Fibroblast of the conjunctiva (primary cell): ENCODE results near the gene ADAM23.
"Not testable (repeated sequence)": the region's sequence is repeated elsewhere in the genome, so short reads cannot be mapped to it uniquely, and the experiment has no call there.

Experiments used
- DNase-seq: peaks from one replicate; pipeline ENCODE4 v3.0.0-alpha.2; 2010; ENCODE audit warnings: low read depth

ADAM23 gene, protein sequence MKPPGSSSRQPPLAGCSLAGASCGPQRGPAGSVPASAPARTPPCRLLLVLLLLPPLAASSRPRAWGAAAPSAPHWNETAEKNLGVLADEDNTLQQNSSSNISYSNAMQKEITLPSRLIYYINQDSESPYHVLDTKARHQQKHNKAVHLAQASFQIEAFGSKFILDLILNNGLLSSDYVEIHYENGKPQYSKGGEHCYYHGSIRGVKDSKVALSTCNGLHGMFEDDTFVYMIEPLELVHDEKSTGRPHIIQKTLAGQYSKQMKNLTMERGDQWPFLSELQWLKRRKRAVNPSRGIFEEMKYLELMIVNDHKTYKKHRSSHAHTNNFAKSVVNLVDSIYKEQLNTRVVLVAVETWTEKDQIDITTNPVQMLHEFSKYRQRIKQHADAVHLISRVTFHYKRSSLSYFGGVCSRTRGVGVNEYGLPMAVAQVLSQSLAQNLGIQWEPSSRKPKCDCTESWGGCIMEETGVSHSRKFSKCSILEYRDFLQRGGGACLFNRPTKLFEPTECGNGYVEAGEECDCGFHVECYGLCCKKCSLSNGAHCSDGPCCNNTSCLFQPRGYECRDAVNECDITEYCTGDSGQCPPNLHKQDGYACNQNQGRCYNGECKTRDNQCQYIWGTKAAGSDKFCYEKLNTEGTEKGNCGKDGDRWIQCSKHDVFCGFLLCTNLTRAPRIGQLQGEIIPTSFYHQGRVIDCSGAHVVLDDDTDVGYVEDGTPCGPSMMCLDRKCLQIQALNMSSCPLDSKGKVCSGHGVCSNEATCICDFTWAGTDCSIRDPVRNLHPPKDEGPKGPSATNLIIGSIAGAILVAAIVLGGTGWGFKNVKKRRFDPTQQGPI

DNA sequence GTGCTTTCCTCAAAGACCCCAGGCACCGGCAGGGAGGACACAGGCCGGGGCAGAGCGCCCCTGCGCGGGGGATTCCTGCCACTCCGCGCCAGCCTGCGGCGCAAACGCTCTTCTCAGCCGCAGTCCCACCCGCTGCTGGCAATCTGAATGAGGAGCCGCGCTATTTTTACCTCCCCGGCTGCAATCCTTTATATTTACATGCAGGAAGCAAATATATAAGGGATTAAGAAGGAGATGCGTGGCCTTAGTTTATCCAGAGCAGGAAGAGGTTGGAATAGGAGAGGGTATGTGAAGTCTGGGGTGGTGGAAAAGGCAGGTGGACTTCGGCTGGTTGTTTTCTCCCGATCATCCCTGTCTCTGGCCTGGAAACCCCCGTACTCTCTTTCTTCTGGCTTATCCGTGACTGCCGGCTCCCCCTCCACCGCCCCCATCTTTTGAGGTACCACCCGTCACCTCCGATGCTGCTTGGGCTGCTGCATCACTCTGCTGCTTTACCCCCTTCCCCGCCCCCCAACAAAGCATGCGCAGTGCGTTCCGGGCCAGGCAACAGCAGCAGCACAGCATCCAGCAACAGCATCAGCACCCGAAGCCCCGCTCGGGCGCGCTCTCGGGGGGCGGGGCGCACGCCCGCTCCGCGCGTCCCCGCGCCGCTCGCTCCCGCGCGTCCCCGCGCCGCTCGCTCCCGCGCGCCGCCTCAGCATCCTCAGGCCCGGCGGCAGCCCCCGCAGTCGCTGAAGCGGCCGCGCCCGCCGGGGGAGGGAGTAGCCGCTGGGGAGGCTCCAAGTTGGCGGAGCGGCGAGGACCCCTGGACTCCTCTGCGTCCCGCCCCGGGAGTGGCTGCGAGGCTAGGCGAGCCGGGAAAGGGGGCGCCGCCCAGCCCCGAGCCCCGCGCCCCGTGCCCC lies at the start of gene ADAM23:
TSS of gene ADAM23 (plus strand) at position 700 of the 902 bp plus-strand sequence. CDS start 335 bp downstream, outside the sequence.
- no peak for DNase-seq

GRCh38 chr2:206396211-206396610 lies 47.1 kb upstream of the ADAM23 start:
- DNase-seq = no peak

DNA sequence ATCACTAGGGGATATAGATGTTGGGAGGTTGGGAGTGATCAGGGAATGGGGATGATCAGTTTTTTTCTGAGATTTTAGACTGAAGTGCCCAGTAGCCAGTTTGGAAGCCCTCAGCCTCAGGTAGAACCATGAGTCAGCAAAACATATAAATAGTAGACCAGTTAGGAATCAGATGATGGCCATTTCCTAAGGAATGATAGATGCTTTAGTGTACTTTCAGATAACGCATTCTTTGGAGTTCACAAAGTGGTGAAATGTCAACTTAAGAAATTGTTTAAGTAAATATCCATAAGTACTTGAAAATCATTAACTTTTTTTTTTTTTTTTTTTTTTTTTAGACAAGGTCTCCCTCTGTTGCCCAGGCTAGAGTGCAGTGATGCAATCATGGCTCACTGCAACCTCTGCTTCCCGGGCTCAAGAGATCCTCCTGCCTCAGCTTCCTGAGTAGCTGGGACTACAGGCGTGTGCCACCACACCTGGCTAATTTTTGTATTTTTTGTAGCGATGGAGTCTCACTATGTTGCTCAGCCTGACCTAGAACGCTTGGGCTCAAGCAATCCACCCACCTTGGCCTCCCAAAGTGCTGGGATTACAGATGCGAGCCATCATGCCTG lies 40.3 kb upstream of the ADAM23 start:
- not testable (repeated sequence) for DNase-seq

DNA sequence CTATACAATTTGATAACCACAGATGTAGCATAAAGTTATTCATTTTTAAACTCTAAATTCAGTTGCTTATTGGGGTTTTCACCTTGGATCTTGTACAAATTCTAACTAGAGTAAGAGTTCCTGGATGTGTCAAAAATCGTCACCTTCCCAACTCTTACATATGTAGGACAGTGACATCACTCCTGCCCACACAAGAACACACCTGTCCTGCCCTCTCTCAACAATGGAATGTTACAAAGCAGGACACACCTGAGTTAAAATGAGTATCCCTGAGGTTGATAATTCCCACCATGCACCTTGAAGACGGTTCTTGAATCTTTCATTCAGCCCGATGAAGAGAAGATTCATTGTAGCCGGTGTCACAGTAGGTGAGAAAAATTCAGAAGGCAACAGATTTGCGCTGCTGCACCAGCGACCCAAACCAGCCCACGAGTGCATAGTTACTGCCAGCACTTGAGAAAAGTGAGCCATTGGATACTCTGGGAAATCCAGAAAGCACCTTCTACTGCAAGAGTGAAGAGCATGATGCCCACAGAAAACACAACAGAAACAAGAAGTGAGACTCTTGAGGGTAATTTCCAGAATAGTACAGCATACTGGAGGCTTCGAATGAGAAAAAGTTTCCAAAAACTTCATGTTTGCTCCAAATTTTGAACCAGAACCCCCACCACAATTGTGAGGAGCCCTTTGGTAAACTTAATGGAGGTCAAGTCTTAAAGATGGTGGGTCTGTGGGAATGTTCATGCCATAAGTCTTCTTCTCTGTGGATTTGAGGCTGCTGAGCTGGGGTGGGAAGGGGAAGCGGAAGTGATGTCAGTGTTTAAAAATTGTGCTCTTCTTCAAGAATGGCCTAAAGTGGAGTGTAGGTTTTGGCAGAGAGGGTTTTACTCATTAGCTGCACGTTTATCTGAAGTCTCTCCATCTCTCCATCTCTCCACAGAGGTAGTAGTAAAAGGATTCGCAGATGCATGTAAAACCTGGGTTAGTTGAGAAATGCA lies 34.7 kb upstream of the ADAM23 start:
- DNase-seq = no peak

GRCh38 chr2:206410714-206411113 lies 32.6 kb upstream of the ADAM23 start:
- DNase-seq = no peak

- DNase-seq = no peak
Observed at GRCh38 chr2:206415618-206416243, 27.6 kb upstream of the ADAM23 start.

DNA sequence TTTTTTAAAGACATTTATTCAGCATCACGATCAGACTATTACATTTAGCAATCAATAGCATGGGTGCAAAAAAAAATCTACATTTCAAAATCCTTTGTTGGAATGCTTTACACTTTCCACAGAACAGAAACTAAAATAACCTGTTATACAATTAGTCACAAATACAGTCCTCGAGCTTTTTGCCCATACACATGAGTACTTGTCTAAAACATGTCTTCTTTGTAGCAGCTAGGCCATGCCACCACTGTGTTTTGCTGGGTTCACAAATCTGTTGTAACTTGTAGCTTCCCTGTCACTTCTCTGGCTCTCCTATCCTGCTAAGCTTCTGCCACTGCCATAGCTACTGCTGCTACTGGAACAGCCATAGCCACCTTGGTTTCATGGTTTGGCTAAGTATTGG lies 24.4 kb upstream of the ADAM23 start:
- DNase-seq = no peak

GRCh38 chr2:206420721-206421120 lies 22.6 kb upstream of the ADAM23 start:
- no peak for DNase-seq

- no peak for DNase-seq
Observed at GRCh38 chr2:206422493-206422892, 20.8 kb upstream of the ADAM23 start.

DNA sequence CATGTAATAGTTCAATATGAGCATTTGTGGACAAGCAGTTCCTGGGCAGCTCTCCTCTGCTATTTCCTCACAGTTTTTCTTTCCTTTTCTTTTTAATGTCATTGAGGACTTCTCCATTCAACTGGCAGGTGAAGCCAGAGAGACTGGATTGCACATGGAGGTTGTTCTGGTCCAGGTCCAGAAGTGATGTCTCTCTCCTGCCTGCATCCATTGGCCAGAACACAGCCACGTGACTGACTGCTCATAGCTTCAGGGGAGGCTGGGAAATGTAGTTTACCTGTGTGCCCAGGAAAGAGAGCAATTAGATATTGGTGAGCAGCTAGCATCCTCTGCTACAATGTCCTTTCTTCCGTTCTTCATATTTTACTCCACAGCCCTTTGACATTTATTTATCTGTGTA lies 20.2 kb upstream of the ADAM23 start:
- DNase-seq = no peak

DNA sequence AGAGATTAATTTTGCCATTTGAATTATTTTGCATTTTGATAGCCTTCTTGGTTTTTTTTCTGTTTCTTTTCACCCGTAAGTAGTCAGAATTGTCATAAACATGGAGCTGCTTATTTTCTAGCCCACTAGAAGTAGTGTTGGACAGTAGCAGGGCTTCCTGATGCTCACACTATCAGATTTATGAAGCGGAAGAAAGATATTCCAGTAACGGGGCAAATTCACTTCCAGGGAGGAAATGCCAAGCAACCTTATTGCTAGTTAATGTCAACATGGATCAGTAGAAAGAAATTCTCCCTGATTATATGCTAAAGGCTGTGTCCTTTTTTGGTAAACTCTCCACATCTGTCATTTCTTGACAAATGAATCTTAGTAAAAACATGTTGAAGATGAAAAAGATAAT lies 19.2 kb upstream of the ADAM23 start:
- no peak for DNase-seq

DNA sequence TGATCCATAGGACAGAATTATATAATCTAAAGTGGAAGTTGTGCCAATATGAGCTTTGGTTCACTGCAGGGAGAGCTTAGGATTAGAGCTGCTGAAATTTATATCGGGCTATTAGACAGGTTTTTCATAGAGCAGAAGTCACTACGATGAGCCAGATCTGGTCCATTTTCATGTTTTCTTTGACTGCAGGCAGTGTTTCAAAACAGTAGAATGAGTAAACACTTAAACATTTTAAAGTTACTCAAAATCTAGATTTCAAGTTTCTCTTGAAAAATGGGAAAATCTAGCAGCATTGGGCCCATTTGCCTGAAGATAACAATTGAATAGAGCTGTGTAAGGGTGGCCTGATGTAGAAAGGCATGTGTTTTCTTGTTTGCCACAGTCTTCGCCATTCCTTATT lies 14.5 kb upstream of the ADAM23 start:
- no peak for DNase-seq

- DNase-seq = no peak
Observed at GRCh38 chr2:206430452-206430851, 12.9 kb upstream of the ADAM23 start.

DNA sequence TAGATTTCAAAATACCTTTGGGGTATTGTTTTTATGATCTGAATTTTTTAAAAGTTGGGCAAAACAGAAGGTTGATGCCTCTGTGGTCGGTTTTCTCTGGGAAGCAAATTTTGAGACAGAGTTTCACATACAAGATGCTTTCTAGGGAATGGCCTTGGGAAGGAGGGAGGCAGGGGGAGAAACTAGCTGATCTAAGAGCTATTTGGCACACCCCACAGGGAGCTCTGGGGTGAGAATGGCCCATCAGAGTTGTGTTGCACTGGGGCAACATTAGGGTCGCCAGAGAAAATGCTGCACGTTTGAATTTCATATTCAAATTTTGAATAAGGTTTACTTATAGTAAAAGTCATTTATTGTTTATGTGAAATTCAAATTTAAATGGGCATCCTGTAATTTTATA lies 11.9 kb upstream of the ADAM23 start:
- no peak for DNase-seq

DNA sequence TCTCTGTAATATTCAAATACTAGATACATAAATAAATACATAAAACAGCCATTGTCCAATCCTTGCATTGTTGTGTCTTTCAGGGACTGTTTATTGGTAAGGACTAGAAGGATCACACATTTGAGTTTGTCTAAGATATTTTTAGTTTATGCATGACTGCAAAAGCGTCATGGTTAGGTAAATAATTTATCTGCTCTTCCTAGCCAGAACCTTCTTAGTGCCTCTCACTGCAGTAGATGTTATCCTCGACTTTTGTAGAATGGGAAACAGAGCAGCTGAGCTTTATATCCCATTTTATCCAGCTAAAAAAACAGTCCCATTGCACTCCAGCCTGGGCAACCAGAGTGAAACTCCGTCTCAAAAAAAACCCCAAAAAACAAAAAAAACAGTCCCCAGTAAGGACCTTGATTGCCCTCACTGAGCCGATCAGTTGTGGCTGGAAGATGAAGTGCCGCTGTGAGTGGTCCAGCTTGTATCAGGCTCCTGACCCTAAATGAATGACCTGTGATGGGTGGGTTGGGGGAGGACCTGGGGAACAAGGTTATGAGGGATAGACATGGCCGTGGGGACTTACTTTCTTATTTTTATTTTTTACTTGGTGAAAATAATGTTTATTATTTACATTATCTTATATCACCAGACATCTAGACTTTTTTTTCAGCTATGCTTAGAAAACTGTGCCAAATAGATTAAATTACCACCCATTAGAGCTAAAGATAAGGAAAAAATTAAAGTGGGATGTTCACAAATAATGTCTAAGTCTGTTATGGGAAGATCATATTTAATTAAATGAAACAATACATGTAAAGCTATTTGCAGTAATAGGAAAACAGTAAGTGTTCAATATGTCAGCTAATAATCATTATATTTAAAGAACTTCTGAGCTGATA lies 10.9 kb upstream of the ADAM23 start:
- no peak for DNase-seq

DNA sequence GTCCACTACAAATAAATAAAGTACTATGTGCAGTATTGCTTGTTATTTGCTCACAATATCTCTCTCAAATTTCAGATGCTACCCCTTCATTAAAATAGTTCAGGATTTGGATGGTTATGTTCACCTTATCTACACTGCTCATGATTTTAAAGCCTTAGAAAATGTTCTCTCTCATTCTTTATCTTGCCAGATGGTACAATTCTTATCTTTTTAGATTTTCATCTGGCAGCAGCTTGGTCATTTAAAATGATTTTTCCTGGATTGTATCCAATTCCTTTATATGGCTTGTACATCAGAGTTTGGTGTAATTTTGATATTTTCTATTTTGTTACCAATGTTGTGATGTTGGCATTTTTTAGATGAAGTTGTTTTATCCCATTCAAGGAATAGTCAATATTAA lies 10.1 kb upstream of the ADAM23 start:
- DNase-seq = no peak

GRCh38 chr2:206433686-206434085 lies 9.6 kb upstream of the ADAM23 start:
- DNase-seq = no peak

DNA sequence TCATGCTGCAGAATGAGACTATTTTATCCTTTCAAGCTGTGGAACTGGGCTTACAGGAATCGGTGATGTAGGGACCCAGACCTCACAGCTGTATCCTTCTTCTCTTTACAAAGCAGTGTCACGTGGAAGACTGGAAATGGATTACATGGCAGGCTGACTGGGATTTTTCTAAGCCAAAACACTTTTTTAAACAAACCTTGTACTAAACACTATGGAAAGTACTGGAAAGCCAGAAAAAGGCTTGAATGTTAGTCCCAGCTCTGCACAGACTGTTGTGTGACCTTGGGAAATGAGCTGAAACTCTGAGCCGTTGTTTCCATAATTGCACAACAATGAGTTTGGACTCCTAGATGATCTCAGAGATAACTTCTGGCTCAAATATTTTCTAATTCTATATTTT lies 7.6 kb upstream of the ADAM23 start:
- DNase-seq = no peak

- DNase-seq = no peak
Observed at GRCh38 chr2:206438196-206438724, 5.1 kb upstream of the ADAM23 start.
